Measurements from ENCODE around the gene KIAA0232. TPM values are rescaled to one million over a fixed set of nuclear protein-coding genes. Genes with fewer than 3 reads are reported as not detected.
"Not testable (repeated sequence)": the region's sequence is repeated elsewhere in the genome, so short reads cannot be mapped to it uniquely, and the experiment has no call there.

KIAA0232 gene
- total RNA-seq, 1 donor from 2014 or later = 46.7 TPM

- DNase-seq (ENCODE audit: low spot score) (no peak), ATAC-seq (no peak)
- intact Hi-C loops (cut with DNase I) = no loop called here
Measured at GRCh38 chr4:6753103-6753560, 29.4 kb upstream of the KIAA0232 start.

- intact Hi-C loops (cut with DNase I) = no loop called here
- no peak for ATAC-seq
- DNase-seq (ENCODE audit: low spot score) = no peak
Measured at GRCh38 chr4:6753891-6754290, 28.6 kb upstream of the KIAA0232 start.

GRCh38 chr4:6754481-6755087 lies 27.9 kb upstream of the KIAA0232 start:
- no peak for DNase-seq (ENCODE audit: low spot score)
- no peak for ATAC-seq
- intact Hi-C loops (cut with DNase I) = no loop called here

- DNase-seq (ENCODE audit: low spot score) (no peak), ATAC-seq (peak; percentile 85)
- intact Hi-C loops (cut with DNase I) = no loop called here
Measured at GRCh38 chr4:6755088-6755753, 27.3 kb upstream of the KIAA0232 start.

- intact Hi-C loops (cut with DNase I); ATAC-seq; DNase-seq (ENCODE audit: low spot score): not testable (repeated sequence)
Measured at GRCh38 chr4:6756345-6756744, 26.2 kb upstream of the KIAA0232 start.

- DNase-seq (ENCODE audit: low spot score) (no peak), ATAC-seq (no peak)
- intact Hi-C loops (cut with DNase I) = no loop called here
Measured at GRCh38 chr4:6758728-6759127, 23.8 kb upstream of the KIAA0232 start.

- intact Hi-C loops (cut with DNase I) = no loop called here
- no peak for ATAC-seq
- DNase-seq (ENCODE audit: low spot score) = no peak
Measured at GRCh38 chr4:6760865-6761264, 21.7 kb upstream of the KIAA0232 start.

- DNase-seq (ENCODE audit: low spot score) (no peak), ATAC-seq (peak; percentile 52)
- intact Hi-C loops (cut with DNase I) = no loop called here
Measured at GRCh38 chr4:6761649-6762615, 20.6 kb upstream of the KIAA0232 start.

- ATAC-seq = peak; percentile 45
Measured at GRCh38 chr4:6763330-6763851, 19.1 kb upstream of the KIAA0232 start.

GRCh38 chr4:6764976-6765620 lies 17.4 kb upstream of the KIAA0232 start:
- intact Hi-C loops (cut with DNase I) = no loop called here
- DNase-seq (ENCODE audit: low spot score) (no peak), ATAC-seq (no peak)

More at GRCh38 chr4:6763330-6763851, 19.1 kb upstream of the KIAA0232 start:
- no peak for DNase-seq (ENCODE audit: low spot score)
- intact Hi-C loops (cut with DNase I) = no loop called here

GRCh38 chr4:6765703-6766102 lies 16.8 kb upstream of the KIAA0232 start:
- intact Hi-C loops (cut with DNase I) = no loop called here
- ATAC-seq = no peak

GRCh38 chr4:6767386-6767747 lies 15.2 kb upstream of the KIAA0232 start:
- no peak for ATAC-seq
- DNase-seq (ENCODE audit: low spot score) = no peak
- intact Hi-C loops (cut with DNase I) = no loop called here

More at GRCh38 chr4:6765703-6766102, 16.8 kb upstream of the KIAA0232 start:
- no peak for DNase-seq (ENCODE audit: low spot score)

GRCh38 chr4:6767748-6768538 lies 14.6 kb upstream of the KIAA0232 start:
- DNase-seq (ENCODE audit: low spot score) (no peak), ATAC-seq (no peak)
- intact Hi-C loops (cut with DNase I) = no loop called here

GRCh38 chr4:6768539-6768905 lies 14.0 kb upstream of the KIAA0232 start:
- ATAC-seq (peak; percentile 16), DNase-seq (ENCODE audit: low spot score) (no peak)
- intact Hi-C loops (cut with DNase I) = no loop called here

- ATAC-seq = no peak
- intact Hi-C loops (cut with DNase I) = no loop called here
Measured at GRCh38 chr4:6769233-6769988, 13.1 kb upstream of the KIAA0232 start.

GRCh38 chr4:6769989-6770420 lies 12.5 kb upstream of the KIAA0232 start:
- intact Hi-C loops (cut with DNase I) = no loop called here

More at GRCh38 chr4:6769233-6769988, 13.1 kb upstream of the KIAA0232 start:
- no peak for DNase-seq (ENCODE audit: low spot score)

GRCh38 chr4:6770581-6771228 lies 11.8 kb upstream of the KIAA0232 start:
- no peak for ATAC-seq
- intact Hi-C loops (cut with DNase I) = no loop called here
- DNase-seq (ENCODE audit: low spot score) = no peak

More at GRCh38 chr4:6769989-6770420, 12.5 kb upstream of the KIAA0232 start:
- DNase-seq (ENCODE audit: low spot score) (no peak), ATAC-seq (no peak)

Data from sciatic nerve (tissue), 2 donors.